ENCODE measurements around the gene IGF2BP2.

DNA sequence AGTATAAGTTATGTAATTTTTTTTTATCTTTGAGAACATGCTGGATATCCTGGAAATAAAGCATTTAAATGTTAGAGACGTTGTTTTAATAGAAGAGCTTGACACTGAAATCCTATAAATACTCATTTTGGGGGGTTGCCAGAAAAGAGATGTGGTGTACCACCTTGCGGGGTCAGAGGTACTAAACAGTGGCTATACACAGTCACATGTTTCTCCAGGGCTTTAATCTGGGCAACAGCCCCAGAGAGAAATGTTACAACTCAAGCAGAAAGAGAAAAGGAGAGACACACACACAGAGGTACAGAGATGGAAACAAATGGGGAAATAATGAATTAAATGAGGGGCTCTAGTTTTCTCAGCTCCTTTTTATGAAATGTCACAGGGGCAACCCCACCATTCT is 124.9 kb downstream of the IGF2BP2 start:
- TF ChIP-seq, protein P1, sequence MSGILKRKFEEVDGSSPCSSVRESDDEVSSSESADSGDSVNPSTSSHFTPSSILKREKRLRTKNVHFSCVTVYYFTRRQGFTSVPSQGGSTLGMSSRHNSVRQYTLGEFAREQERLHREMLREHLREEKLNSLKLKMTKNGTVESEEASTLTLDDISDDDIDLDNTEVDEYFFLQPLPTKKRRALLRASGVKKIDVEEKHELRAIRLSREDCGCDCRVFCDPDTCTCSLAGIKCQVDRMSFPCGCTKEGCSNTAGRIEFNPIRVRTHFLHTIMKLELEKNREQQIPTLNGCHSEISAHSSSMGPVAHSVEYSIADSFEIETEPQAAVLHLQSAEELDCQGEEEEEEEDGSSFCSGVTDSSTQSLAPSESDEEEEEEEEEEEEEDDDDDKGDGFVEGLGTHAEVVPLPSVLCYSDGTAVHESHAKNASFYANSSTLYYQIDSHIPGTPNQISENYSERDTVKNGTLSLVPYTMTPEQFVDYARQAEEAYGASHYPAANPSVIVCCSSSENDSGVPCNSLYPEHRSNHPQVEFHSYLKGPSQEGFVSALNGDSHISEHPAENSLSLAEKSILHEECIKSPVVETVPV (CRISPR knock-in tag; IDR thresholded peaks at IDR 0.05) = no peak
- TF ChIP-seq TOX (CRISPR knock-in tag; IDR thresholded peaks at IDR 0.05; ENCODE audit: borderline replicate concordance) = no peak
- no peak for TF ChIP-seq ESRRG (CRISPR knock-in tag; IDR thresholded peaks at IDR 0.05)
- no peak for TF ChIP-seq OSR1 (CRISPR knock-in tag; IDR thresholded peaks at IDR 0.05)
- TF ChIP-seq ZFP3 (CRISPR knock-in tag; IDR thresholded peaks at IDR 0.05) = no peak
- no peak for TF ChIP-seq TCF4 (CRISPR knock-in tag; IDR thresholded peaks at IDR 0.05; ENCODE audit: borderline replicate concordance)
- no peak for TF ChIP-seq BACH2 (CRISPR knock-in tag; IDR thresholded peaks at IDR 0.05; ENCODE audit: borderline replicate concordance)
- TF ChIP-seq CSDC2 (CRISPR knock-in tag; IDR thresholded peaks at IDR 0.05) = no peak
- no peak for TF ChIP-seq SNAI2 (CRISPR knock-in tag; IDR thresholded peaks at IDR 0.05)
- TF ChIP-seq, protein P2, sequence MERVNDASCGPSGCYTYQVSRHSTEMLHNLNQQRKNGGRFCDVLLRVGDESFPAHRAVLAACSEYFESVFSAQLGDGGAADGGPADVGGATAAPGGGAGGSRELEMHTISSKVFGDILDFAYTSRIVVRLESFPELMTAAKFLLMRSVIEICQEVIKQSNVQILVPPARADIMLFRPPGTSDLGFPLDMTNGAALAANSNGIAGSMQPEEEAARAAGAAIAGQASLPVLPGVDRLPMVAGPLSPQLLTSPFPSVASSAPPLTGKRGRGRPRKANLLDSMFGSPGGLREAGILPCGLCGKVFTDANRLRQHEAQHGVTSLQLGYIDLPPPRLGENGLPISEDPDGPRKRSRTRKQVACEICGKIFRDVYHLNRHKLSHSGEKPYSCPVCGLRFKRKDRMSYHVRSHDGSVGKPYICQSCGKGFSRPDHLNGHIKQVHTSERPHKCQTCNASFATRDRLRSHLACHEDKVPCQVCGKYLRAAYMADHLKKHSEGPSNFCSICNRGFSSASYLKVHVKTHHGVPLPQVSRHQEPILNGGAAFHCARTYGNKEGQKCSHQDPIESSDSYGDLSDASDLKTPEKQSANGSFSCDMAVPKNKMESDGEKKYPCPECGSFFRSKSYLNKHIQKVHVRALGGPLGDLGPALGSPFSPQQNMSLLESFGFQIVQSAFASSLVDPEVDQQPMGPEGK (CRISPR knock-in tag; IDR thresholded peaks at IDR 0.05; ENCODE audit: borderline replicate concordance) = no peak
- no peak for TF ChIP-seq ZNF8 (CRISPR knock-in tag; IDR thresholded peaks at IDR 0.05)
- TF ChIP-seq, protein P3, sequence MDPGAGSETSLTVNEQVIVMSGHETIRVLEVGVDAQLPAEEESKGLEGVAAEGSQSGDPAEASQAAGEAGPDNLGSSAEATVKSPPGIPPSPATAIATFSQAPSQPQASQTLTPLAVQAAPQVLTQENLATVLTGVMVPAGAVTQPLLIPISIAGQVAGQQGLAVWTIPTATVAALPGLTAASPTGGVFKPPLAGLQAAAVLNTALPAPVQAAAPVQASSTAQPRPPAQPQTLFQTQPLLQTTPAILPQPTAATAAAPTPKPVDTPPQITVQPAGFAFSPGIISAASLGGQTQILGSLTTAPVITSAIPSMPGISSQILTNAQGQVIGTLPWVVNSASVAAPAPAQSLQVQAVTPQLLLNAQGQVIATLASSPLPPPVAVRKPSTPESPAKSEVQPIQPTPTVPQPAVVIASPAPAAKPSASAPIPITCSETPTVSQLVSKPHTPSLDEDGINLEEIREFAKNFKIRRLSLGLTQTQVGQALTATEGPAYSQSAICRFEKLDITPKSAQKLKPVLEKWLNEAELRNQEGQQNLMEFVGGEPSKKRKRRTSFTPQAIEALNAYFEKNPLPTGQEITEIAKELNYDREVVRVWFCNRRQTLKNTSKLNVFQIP (CRISPR knock-in tag; IDR thresholded peaks at IDR 0.05; ENCODE audit: borderline replicate concordance, low read depth) = no peak
- no peak for TF ChIP-seq PPARA (CRISPR knock-in tag; IDR thresholded peaks at IDR 0.05; ENCODE audit: borderline replicate concordance)
- no peak for TF ChIP-seq ZFP30 (CRISPR knock-in tag; IDR thresholded peaks at IDR 0.05)

Data from SK-N-SH treated with all-trans-retinoic acid at 6 μM for 48 hours (cell line).